ENCODE measurements around the gene DNAJC24. TPM values are rescaled to one million over a fixed set of nuclear protein-coding genes. Genes with fewer than 3 reads are reported as not detected.

The DNAJC24 gene
- polyA plus RNA-seq, 2 donors = 2.3 to 4.9 TPM

GRCh38 chr11:31464436-31464835, 94.8 kb downstream of the DNAJC24 start:
- H3K4me1 ChIP-seq (ENCODE audit: control insufficient read depth in 2 of 2, insufficient read depth in 2 of 2, low read length in 1 of 2) = no peaks in the 10 kb centered on the region
- no peaks in the 10 kb centered on the region for H3K9me3 ChIP-seq (ENCODE audit: control insufficient read depth in 2 of 2, insufficient read depth in 1 of 2, low read depth in 1 of 2, low read length in 1 of 2)
- H3K36me3 ChIP-seq (ENCODE audit: control insufficient read depth in 2 of 2, insufficient read depth in 2 of 2, low read length in 1 of 2) = no peaks in the 10 kb centered on the region
- H3K27me3 ChIP-seq (ENCODE audit: control insufficient read depth in 1 of 2, insufficient read depth in 2 of 2, low read length in 2 of 2) = no peaks in the 10 kb centered on the region
- H3K27ac ChIP-seq (ENCODE audit: low read depth in 2 of 2, low read length in 1 of 2) = no peak overlapping the region
- H3K4me3 ChIP-seq (ENCODE audit: low read depth in 1 of 2, low read length in 2 of 2) = no peak overlapping the region
- 97 to 98% methylated on average over 3 of the region's 3 CpGs for WGBS, 2 donors

- Histone ChIP-seq H3K27me3 (ENCODE audit: control insufficient read depth in 1 of 2, insufficient read depth in 2 of 2, low read length in 2 of 2) (no peaks in the 10 kb centered on the region), H3K4me3 (ENCODE audit: low read depth in 1 of 2, low read length in 2 of 2) (no peak overlapping the region), H3K27ac (ENCODE audit: low read depth in 2 of 2, low read length in 1 of 2) (no peak overlapping the region), H3K36me3 (ENCODE audit: control insufficient read depth in 2 of 2, insufficient read depth in 2 of 2, low read length in 1 of 2) (no peaks in the 10 kb centered on the region), H3K9me3 (ENCODE audit: control insufficient read depth in 2 of 2, insufficient read depth in 1 of 2, low read depth in 1 of 2, low read length in 1 of 2) (no peaks in the 10 kb centered on the region), H3K4me1 (ENCODE audit: control insufficient read depth in 2 of 2, insufficient read depth in 2 of 2, low read length in 1 of 2) (no peaks in the 10 kb centered on the region)
Observed at GRCh38 chr11:31474083-31474482, 104.4 kb downstream of the DNAJC24 start.

DNA sequence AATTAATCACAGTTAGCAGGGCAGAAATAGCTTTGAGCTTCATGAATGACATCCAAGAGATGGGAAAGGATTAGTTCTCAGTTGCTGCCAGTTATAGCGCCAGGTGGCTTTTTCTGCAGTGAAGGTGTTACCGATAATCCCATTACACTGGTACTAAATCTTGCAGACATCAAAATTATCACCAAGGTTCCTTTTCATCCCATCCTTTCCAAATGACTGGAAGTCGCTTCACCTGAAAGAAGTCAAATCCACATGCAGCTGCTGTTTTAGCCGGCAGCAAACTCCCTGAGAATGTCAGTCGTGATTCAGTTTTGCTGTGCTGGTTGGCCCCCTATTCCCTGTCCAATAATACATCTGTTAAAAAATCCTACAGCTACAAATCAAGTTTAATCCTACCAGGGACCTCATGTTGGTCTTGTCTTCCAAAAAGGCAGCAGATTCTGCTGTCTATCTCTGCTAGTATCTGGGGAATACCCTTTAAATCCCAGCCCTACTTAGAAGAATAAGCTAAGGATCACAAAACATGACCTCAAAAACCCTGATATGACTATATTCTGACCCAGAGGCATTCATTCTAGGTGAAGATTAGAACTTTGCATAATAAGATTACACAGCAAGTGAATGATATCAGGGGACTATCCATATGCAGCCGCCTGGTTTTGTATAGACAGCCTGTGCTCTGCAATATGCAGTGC, 108.0 kb downstream of the DNAJC24 start:
- H3K4me3 ChIP-seq (ENCODE audit: low read depth in 1 of 2, low read length in 2 of 2) = no peak overlapping the region
- no peak overlapping the region for H3K27ac ChIP-seq (ENCODE audit: low read depth in 2 of 2, low read length in 1 of 2)
- H3K9me3 ChIP-seq (ENCODE audit: control insufficient read depth in 2 of 2, insufficient read depth in 1 of 2, low read depth in 1 of 2, low read length in 1 of 2) = no peaks in the 10 kb centered on the region
- WGBS, 2 donors = 93% methylated on average over 6 of the region's 6 CpGs
- no peaks in the 10 kb centered on the region for H3K36me3 ChIP-seq (ENCODE audit: control insufficient read depth in 2 of 2, insufficient read depth in 2 of 2, low read length in 1 of 2)
- H3K4me1 ChIP-seq (ENCODE audit: control insufficient read depth in 2 of 2, insufficient read depth in 2 of 2, low read length in 1 of 2) = no peaks in the 10 kb centered on the region
- H3K27me3 ChIP-seq (ENCODE audit: control insufficient read depth in 1 of 2, insufficient read depth in 2 of 2, low read length in 2 of 2) = no peaks in the 10 kb centered on the region

- Histone ChIP-seq H3K9me3 (ENCODE audit: control insufficient read depth in 2 of 2, insufficient read depth in 1 of 2, low read depth in 1 of 2, low read length in 1 of 2) (no peaks in the 10 kb centered on the region), H3K4me3 (ENCODE audit: low read depth in 1 of 2, low read length in 2 of 2) (no peak overlapping the region), H3K27ac (ENCODE audit: low read depth in 2 of 2, low read length in 1 of 2) (no peak overlapping the region), H3K27me3 (ENCODE audit: control insufficient read depth in 1 of 2, insufficient read depth in 2 of 2, low read length in 2 of 2) (no peaks in the 10 kb centered on the region), H3K36me3 (ENCODE audit: control insufficient read depth in 2 of 2, insufficient read depth in 2 of 2, low read length in 1 of 2) (no peaks in the 10 kb centered on the region), H3K4me1 (ENCODE audit: control insufficient read depth in 2 of 2, insufficient read depth in 2 of 2, low read length in 1 of 2) (no peaks in the 10 kb centered on the region)
- 84 to 90% methylated on average over 2 of the region's 2 CpGs for WGBS, 2 donors
Observed at GRCh38 chr11:31478223-31478590, 108.5 kb downstream of the DNAJC24 start.

GRCh38 chr11:31479066-31479465, 109.4 kb downstream of the DNAJC24 start:
- 96% methylated on average over 4 of the region's 4 CpGs for WGBS, 2 donors
- Histone ChIP-seq H3K9me3 (ENCODE audit: control insufficient read depth in 2 of 2, insufficient read depth in 1 of 2, low read depth in 1 of 2, low read length in 1 of 2) (no peaks in the 10 kb centered on the region), H3K27me3 (ENCODE audit: control insufficient read depth in 1 of 2, insufficient read depth in 2 of 2, low read length in 2 of 2) (no peaks in the 10 kb centered on the region), H3K4me3 (ENCODE audit: low read depth in 1 of 2, low read length in 2 of 2) (no peak overlapping the region), H3K27ac (ENCODE audit: low read depth in 2 of 2, low read length in 1 of 2) (no peak overlapping the region), H3K36me3 (ENCODE audit: control insufficient read depth in 2 of 2, insufficient read depth in 2 of 2, low read length in 1 of 2) (no peaks in the 10 kb centered on the region), H3K4me1 (ENCODE audit: control insufficient read depth in 2 of 2, insufficient read depth in 2 of 2, low read length in 1 of 2) (no peaks in the 10 kb centered on the region)

DNA sequence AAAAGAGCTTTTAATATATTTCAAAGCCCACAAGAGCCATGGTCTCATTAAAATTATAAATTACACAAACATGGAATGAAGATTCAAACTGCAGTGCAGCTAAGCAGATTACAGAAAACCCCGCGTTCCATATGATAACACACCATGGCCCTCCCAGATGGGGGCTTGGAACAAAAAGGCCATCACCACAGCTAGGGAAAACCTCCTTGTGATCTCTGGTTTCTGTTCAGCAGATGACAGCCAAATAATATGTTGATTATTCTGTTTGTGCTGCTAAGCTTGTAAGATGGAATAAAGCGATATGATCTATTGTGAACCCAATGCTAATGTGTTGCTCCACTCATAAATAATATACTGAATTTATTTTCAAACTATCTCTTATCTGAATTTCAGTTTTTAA, 111.3 kb downstream of the DNAJC24 start:
- 98 to 99% methylated on average over 3 of the region's 3 CpGs for WGBS, 2 donors
- H3K36me3 ChIP-seq (ENCODE audit: control insufficient read depth in 2 of 2, insufficient read depth in 2 of 2, low read length in 1 of 2) = no peaks in the 10 kb centered on the region
- no peaks in the 10 kb centered on the region for H3K9me3 ChIP-seq (ENCODE audit: control insufficient read depth in 2 of 2, insufficient read depth in 1 of 2, low read depth in 1 of 2, low read length in 1 of 2)
- no peaks in the 10 kb centered on the region for H3K27me3 ChIP-seq (ENCODE audit: control insufficient read depth in 1 of 2, insufficient read depth in 2 of 2, low read length in 2 of 2)
- H3K4me3 ChIP-seq (ENCODE audit: low read depth in 1 of 2, low read length in 2 of 2) = no peak overlapping the region
- H3K27ac ChIP-seq (ENCODE audit: low read depth in 2 of 2, low read length in 1 of 2) = no peak overlapping the region
- no peaks in the 10 kb centered on the region for H3K4me1 ChIP-seq (ENCODE audit: control insufficient read depth in 2 of 2, insufficient read depth in 2 of 2, low read length in 1 of 2)

Other genes with a start within 250 kb of the DNAJC24 start
- gene DCDC1, start 121 bp upstream of the DNAJC24 start, polyA plus RNA-seq = under 1 TPM in 1 of 2 donors, not detected in 1; 0.02 TPM
- gene IMMP1L, start 139.8 kb downstream of the DNAJC24 start, polyA plus RNA-seq = 10 to 100 TPM; 16.2 to 16.3 TPM
- gene ELP4, start 139.9 kb downstream of the DNAJC24 start, polyA plus RNA-seq = 10 to 100 TPM in 1 of 2 donors, 1 to 10 TPM in 1; 8.8 to 15.5 TPM

All from esophagus (tissue), 2 donors.